Heart right ventricle (tissue), 16 donors: Measurements from ENCODE around the gene CEP170B. TPM values are rescaled to one million over a fixed set of nuclear protein-coding genes. Genes with fewer than 3 reads are reported as not detected.
A peak's percentile ranks its signal among the peaks of the same experiment; 100 is the strongest.

Experiments used
- ATAC-seq, 8 donors: fragments of 200-7000 bp; cut with Tn5 transposase; one replicate each; pipeline ENCODE4 v1.9.1; 2020; ENCODE audit warnings: mild to moderate bottlenecking in 8 of 8, moderate library complexity in 8 of 8, moderate number of reproducible peaks in 1 of 8
- DNase-seq, 2 donors: peaks; one replicate each; pipeline ENCODE4 v3.0.0-alpha.2; 2020
- H3K27ac ChIP-seq, 10 donors: fragments of 200-600 bp; sonication (generic) in 2 of 10; one replicate each; pipeline versions ENCODE4 v1.5.0 to v1.8.0; 2020 to 2022; ENCODE audit warnings: mild to moderate bottlenecking in 3 of 10
- H3K27me3 ChIP-seq, 7 donors: fragments of 200-600 bp; one replicate each; pipeline ENCODE4 v1.8.0; 2021 to 2022; ENCODE audit warnings: mild to moderate bottlenecking in 2 of 7
- H3K36me3 ChIP-seq, 9 donors: fragments of 200-600 bp; sonication (generic) in 1 of 9; one replicate each; pipeline versions ENCODE4 v1.5.0 to v1.8.0; 2020 to 2022; ENCODE audit warnings: mild to moderate bottlenecking in 2 of 9
- H3K4me1 ChIP-seq, 9 donors: fragments of 200-600 bp; sonication (generic) in 1 of 9; one replicate each; pipeline versions ENCODE4 v1.5.0 to v1.8.0; 2020 to 2022; ENCODE audit warnings: mild to moderate bottlenecking in 4 of 9
- H3K4me3 ChIP-seq, 10 donors: fragments of 200-600 bp; sonication (generic) in 2 of 10; one replicate each; pipeline versions ENCODE4 v1.5.0 to v1.8.0; 2020 to 2022; ENCODE audit warnings: mild to moderate bottlenecking in 7 of 10, moderate library complexity in 2 of 10
- H3K9me3 ChIP-seq, 11 donors: fragments of 200-600 bp in 10 of 11; sonication (generic) in 2 of 11; one replicate each; pipeline versions ENCODE4 v1.5.0 to v1.8.0; 2013 to 2022; ENCODE audit warnings: mild to moderate bottlenecking in 2 of 11, control low read depth in 1 of 11, moderate library complexity in 1 of 11
- CTCF ChIP-seq, 9 donors: fragments of 200-600 bp; sonication (generic) in 2 of 9; IDR thresholded peaks; one replicate each; pipeline versions ENCODE4 v1.5.0 to v1.8.0; 2021 to 2022; ENCODE audit warnings: antibody characterized with exemption in 9 of 9, mild to moderate bottlenecking in 5 of 9, moderate library complexity in 1 of 9
- WGBS, 2 donors: extraction: QIAGEN DNeasy Blood & Tissue Kit; methylation state at CpG; one replicate each; pipeline ENCODE4 v1.1.7; 2013; ENCODE audit warnings: inconsistent platforms in 1 of 2; 5-methylcytosine and 5-hydroxymethylcytosine counted together
- intact Hi-C, 10 donors: fragments of 100-400 bp; cut with DNase I; formaldehyde crosslinking; loops; one replicate each; pipeline versions ENCODE4 v1.11.1 to v1.14.2; 2022
- polyA plus RNA-seq, 2 donors: library from polyadenylated mRNA; stranded (reverse); fragments of 200-250 nt; gene quantifications; one replicate each; pipeline ENCODE4 v1.2.3, GENCODE V29; 2013
- total RNA-seq, 10 donors: library from RNA; stranded (reverse); fragmentation: NEBNext Ultra II Directional in 3 of 10; extraction: Animal tissue kit (Norgen Biotek cat#: 25700) in 3 of 10; gene quantifications; one replicate each; pipeline versions ENCODE4 v1.2.1 to v1.2.4, GENCODE V29; 2021 to 2023
- donor health status: Arrhythmogenic right ventricular cardiomyopathy.
- donor health status: ischemic (EF 13 %, LVEDD 7.1; RV severe dilation, severe dysfunction).
- donor health status: healthy with polysubstance abuse.
- donor health status: DM: no; HTN: yes; CAD: no.
- donor health status: DM: no; HTN: no; CAD: no.
- donor health status: ischemic (EF 25% LVEDD 6.9; RV normal size, moderate dysfunction).
- donor health status: ischemic (EF 25% LVEDD 5.7; RV mildly dilated, moderate dysfunction).
- donor health status: healthy.
- donor health status: DM: yes; HTN: yes; CAD: no.
- donor health status: Ischemic cardiomyopathy.
- donor health status: ischemic (EF 35%, LVEDD 5.7; RV mildly dilated, moderate dysfunction).
- donor health status: nonischemic (EF 11% LVEDD 7.7; RV severe dilation, severe dysfunction).
- donor health status: DM: yes; HTN: yes; CAD: no.
- donor health status: PGD.
- donor health status: ischemic (EF 29% LVEDD 5.4; RV normal size, mild dysfunction).
- donor health status: nonischemic (EF 23%, LVEDD 6.1; RV moderate dilation, normal function).

The CEP170B gene
- total and polyA plus RNA-seq, 12 donors = 6.8 to 13.6 (median 11.8) TPM

- DNase-seq (no peak), ATAC-seq (no peak)
- no peaks in the 10 kb centered on the region for H3K9me3 ChIP-seq
- TF ChIP-seq CTCF (IDR thresholded peaks at IDR 0.05) = no peak
- H3K27ac ChIP-seq = no peak overlapping the region
- H3K4me1 ChIP-seq = peaks cover 6 to 26% (median 14%) of the 10 kb centered on the region in 9 donors
- peaks cover 0 to 49% (median 13%) of the 10 kb centered on the region in 7 donors for H3K27me3 ChIP-seq
- intact Hi-C loops = loop anchor here in 1 of 10 donors (5.0 kb wide), 1 partner anchor 36 kb away; no protein-coding TSS in a partner anchor
- no peaks in the 10 kb centered on the region for H3K36me3 ChIP-seq
- WGBS, 2 donors = 45 to 51% methylated on average over 9 of the region's 9 CpGs
- no peak overlapping the region for H3K4me3 ChIP-seq
Observed at GRCh38 chr14:104931304-104931770, 66.3 kb downstream of the CEP170B start.

- Histone ChIP-seq H3K4me3 (peak overlapping the region; percentile 40 to 70 (median 66)), H3K9me3 (no peaks in the 10 kb centered on the region), H3K27me3 (peaks cover 0 to 53% (median 13%) of the 10 kb centered on the region in 7 donors), H3K4me1 (peaks cover 6 to 19% (median 14%) of the 10 kb centered on the region in 9 donors), H3K36me3 (no peaks in the 10 kb centered on the region), H3K27ac (no peak overlapping the region)
- no peak for TF ChIP-seq CTCF (IDR thresholded peaks at IDR 0.05)
- ATAC-seq (peak in 4 of 8 donors; percentile 2 to 8 (median 4)), DNase-seq (no peak)
- intact Hi-C loops = loop anchor here in 1 of 10 donors (5.0 kb wide), 1 partner anchor 35 kb away; no protein-coding TSS in a partner anchor
- WGBS, 2 donors = 19 to 26% methylated on average over 64 of the region's 64 CpGs
Observed at GRCh38 chr14:104931771-104932675, 67.0 kb downstream of the CEP170B start.

- H3K4me1 ChIP-seq = peaks cover 6 to 18% (median 14%) of the 10 kb centered on the region in 9 donors
- peak; percentile 86 to 92 for DNase-seq
- H3K27me3 ChIP-seq = peaks cover 0 to 44% (median 9%) of the 10 kb centered on the region in 7 donors
- peak overlapping the region in 7 of 10 donors; percentile 1 to 65 (median 58) for H3K27ac ChIP-seq
- 2 to 4% methylated on average over 90 to 99 of the region's 100 CpGs for WGBS, 2 donors
- ATAC-seq = peak; percentile 82 to 92 (median 86)
- H3K9me3 ChIP-seq = no peaks in the 10 kb centered on the region
- H3K36me3 ChIP-seq = no peaks in the 10 kb centered on the region
- peak overlapping the region; percentile 40 to 70 (median 66) for H3K4me3 ChIP-seq
- intact Hi-C loops = loop anchor here in 1 of 10 donors (5.0 kb wide), 1 partner anchor 34 kb away; no protein-coding TSS in a partner anchor
- peak; percentile 49 to 83 (median 73) for TF ChIP-seq CTCF (IDR thresholded peaks at IDR 0.05)
Observed at GRCh38 chr14:104932676-104933631, 67.9 kb downstream of the CEP170B start.
